SJSA1 (cell line): ENCODE results near the gene AGTPBP1. TPM values are rescaled to one million over a fixed set of nuclear protein-coding genes. Genes with fewer than 3 reads are reported as not detected.
A peak's percentile ranks its signal among the peaks of the same experiment; 100 is the strongest.
"Not testable (repeated sequence)": the region's sequence is repeated elsewhere in the genome, so short reads cannot be mapped to it uniquely, and the experiment has no call there.

Source experiments
- DNase-seq, 2 experiments: peaks; one replicate each; pipeline ENCODE4 v3.0.0-alpha.2; 2015 to 2020; ENCODE audit warnings: low spot score in 2 of 2, low read depth in 1 of 2
- H3K27ac ChIP-seq: fragments of 250-450 bp; sonication (Bioruptor Pico); 2 replicates; pipeline ENCODE4 v1.5.1; 2020; ENCODE audit warnings: mild to moderate bottlenecking, moderate library complexity
- H3K27me3 ChIP-seq: fragments of 250-450 bp; sonication (Bioruptor Pico); replicated peaks from 2 replicates; pipeline ENCODE4 v1.5.1; 2020; ENCODE audit warnings: mild to moderate bottlenecking, moderate library complexity
- H3K36me3 ChIP-seq: fragments of 250-450 bp; sonication (Bioruptor Pico); 2 replicates; pipeline ENCODE4 v1.5.1; 2020; ENCODE audit warnings: mild to moderate bottlenecking
- H3K4me1 ChIP-seq: fragments of 250-450 bp; sonication (Bioruptor Pico); replicated peaks from 2 replicates; pipeline ENCODE4 v1.6.1; 2021; ENCODE audit warnings: mild to moderate bottlenecking
- H3K4me3 ChIP-seq: fragments of 250-450 bp; sonication (Bioruptor Pico); 2 replicates; pipeline ENCODE4 v1.5.1; 2020; ENCODE audit warnings: mild to moderate bottlenecking
- H3K9me3 ChIP-seq: fragments of 250-450 bp; sonication (Bioruptor Pico); replicated peaks from 2 replicates; pipeline ENCODE4 v1.5.1; 2020; ENCODE audit warnings: mild to moderate bottlenecking
- total RNA-seq: library from RNA; depleted of rRNA; stranded (reverse); fragments of >200 nt; shearing (Covaris generic); gene quantifications from 2 replicates; pipeline ENCODE4 v1.2.3, GENCODE V29; 2014; rRNA removed

AGTPBP1 gene
- total RNA-seq = 7.9 and 11.2 TPM in 2 replicates

GRCh38 chr9:85741875-85742596 is at the start of gene AGTPBP1:
TSS of gene AGTPBP1 (minus strand) at chr9:85741954. CDS start at chr9:85712533, 29,421 bp downstream.
- Histone ChIP-seq H3K36me3 (no peaks in the 10 kb centered on the region), H3K4me1 (peaks cover 18% of the 10 kb centered on the region), H3K9me3 (no peaks in the 10 kb centered on the region), H3K27ac (peak within 1 kb of the TSS; percentile 44), H3K4me3 (peak within 1 kb of the TSS; percentile 91), H3K27me3 (peaks cover 6% of the 10 kb centered on the region; the same call in 1 of the 2 replicates)
- peak; percentile 89 for DNase-seq

- not testable (repeated sequence) for H3K9me3 ChIP-seq, H3K36me3 ChIP-seq, H3K4me3 ChIP-seq, H3K27ac ChIP-seq, H3K4me1 ChIP-seq, DNase-seq, H3K27me3 ChIP-seq
Observed at GRCh38 chr9:85786116-85786515, 44.4 kb upstream of the AGTPBP1 start.

GRCh38 chr9:85773844-85774243 is 32.1 kb upstream of the AGTPBP1 start:
- not testable (repeated sequence) for DNase-seq, H3K4me1 ChIP-seq, H3K4me3 ChIP-seq, H3K36me3 ChIP-seq, H3K27ac ChIP-seq, H3K27me3 ChIP-seq, H3K9me3 ChIP-seq

GRCh38 chr9:85761802-85762201 is 20.0 kb upstream of the AGTPBP1 start:
- not testable (repeated sequence) for H3K27ac ChIP-seq, H3K4me1 ChIP-seq, DNase-seq, H3K4me3 ChIP-seq, H3K9me3 ChIP-seq, H3K27me3 ChIP-seq, H3K36me3 ChIP-seq

- not testable (repeated sequence) for H3K36me3 ChIP-seq, H3K4me1 ChIP-seq, H3K27ac ChIP-seq, DNase-seq, H3K4me3 ChIP-seq, H3K9me3 ChIP-seq, H3K27me3 ChIP-seq
Observed at GRCh38 chr9:85757716-85758115, 16.0 kb upstream of the AGTPBP1 start.

GRCh38 chr9:85756216-85756615 is 14.5 kb upstream of the AGTPBP1 start:
- not testable (repeated sequence) for H3K27ac ChIP-seq, DNase-seq, H3K4me1 ChIP-seq, H3K9me3 ChIP-seq, H3K4me3 ChIP-seq, H3K27me3 ChIP-seq, H3K36me3 ChIP-seq

- no peaks in the 10 kb centered on the region for H3K36me3 ChIP-seq
- H3K4me1 ChIP-seq = peaks cover 14% of the 10 kb centered on the region
- no peak overlapping the region for H3K4me3 ChIP-seq
- no peak overlapping the region for H3K27ac ChIP-seq
- DNase-seq = no peak
- peaks cover 6% of the 10 kb centered on the region; the same call in 1 of the 2 replicates for H3K27me3 ChIP-seq
- H3K9me3 ChIP-seq = no peaks in the 10 kb centered on the region
Observed at GRCh38 chr9:85746309-85746708, 4.6 kb upstream of the AGTPBP1 start.

- no peak overlapping the region for H3K4me3 ChIP-seq
- H3K9me3 ChIP-seq = no peaks in the 10 kb centered on the region
- H3K36me3 ChIP-seq = no peaks in the 10 kb centered on the region
- peaks cover 6% of the 10 kb centered on the region; the same call in 1 of the 2 replicates for H3K27me3 ChIP-seq
- no peak for DNase-seq
- peaks cover 18% of the 10 kb centered on the region for H3K4me1 ChIP-seq
- H3K27ac ChIP-seq = no peak overlapping the region
Observed at GRCh38 chr9:85745203-85745602, 3.4 kb upstream of the AGTPBP1 start.

GRCh38 chr9:85744480-85744879 is 2.7 kb upstream of the AGTPBP1 start:
- Histone ChIP-seq H3K27me3 (peaks cover 6% of the 10 kb centered on the region; the same call in 1 of the 2 replicates), H3K9me3 (no peaks in the 10 kb centered on the region), H3K27ac (no peak overlapping the region), H3K4me1 (peaks cover 18% of the 10 kb centered on the region), H3K36me3 (no peaks in the 10 kb centered on the region), H3K4me3 (no peak overlapping the region)
- DNase-seq = no peak

GRCh38 chr9:85743275-85744128 is 1.7 kb upstream of the AGTPBP1 start:
- Histone ChIP-seq H3K4me1 (peaks cover 18% of the 10 kb centered on the region), H3K9me3 (no peaks in the 10 kb centered on the region), H3K4me3 (peak overlapping the region; percentile 91), H3K27me3 (peaks cover 6% of the 10 kb centered on the region; the same call in 1 of the 2 replicates), H3K36me3 (no peaks in the 10 kb centered on the region), H3K27ac (peak overlapping the region; percentile 44)
- DNase-seq = peak; percentile 51 to 81

- Histone ChIP-seq H3K4me1 (peaks cover 18% of the 10 kb centered on the region), H3K27ac (peak overlapping the region; percentile 44), H3K4me3 (peak overlapping the region; percentile 91), H3K9me3 (no peaks in the 10 kb centered on the region), H3K27me3 (peaks cover 6% of the 10 kb centered on the region; the same call in 1 of the 2 replicates), H3K36me3 (no peaks in the 10 kb centered on the region)
- no peak for DNase-seq
Observed at GRCh38 chr9:85742597-85742936, 813 bp upstream of the AGTPBP1 start.

- peak overlapping the region; percentile 91 for H3K4me3 ChIP-seq
- peaks cover 6% of the 10 kb centered on the region; the same call in 1 of the 2 replicates for H3K27me3 ChIP-seq
- H3K4me1 ChIP-seq = peaks cover 18% of the 10 kb centered on the region
- H3K36me3 ChIP-seq = no peaks in the 10 kb centered on the region
- DNase-seq = peak; percentile 41 to 81
- H3K9me3 ChIP-seq = no peaks in the 10 kb centered on the region
- peak overlapping the region; percentile 20; the same call in 1 of the 2 replicates for H3K27ac ChIP-seq
Observed at GRCh38 chr9:85741095-85741874, 469 bp downstream of the AGTPBP1 start.

GRCh38 chr9:85740787-85741094 is 1.0 kb downstream of the AGTPBP1 start:
- DNase-seq = no peak
- H3K4me1 ChIP-seq = peaks cover 18% of the 10 kb centered on the region
- no peaks in the 10 kb centered on the region for H3K9me3 ChIP-seq
- H3K27ac ChIP-seq = no peak overlapping the region
- H3K27me3 ChIP-seq = peaks cover 6% of the 10 kb centered on the region; the same call in 1 of the 2 replicates
- H3K36me3 ChIP-seq = no peaks in the 10 kb centered on the region
- peak overlapping the region; percentile 91 for H3K4me3 ChIP-seq
